Duodenal mucosa (tissue), 2 donors: ENCODE measurements around the gene PDLIM1.
"Not testable (repeated sequence)": the region's sequence is repeated elsewhere in the genome, so short reads cannot be mapped to it uniquely, and the experiment has no call there.

Experiments used
- H3K27ac ChIP-seq: one replicate; pipeline ENCODE4 v1.7.0; 2013; ENCODE audit warnings: low read depth, low read length
- H3K27me3 ChIP-seq, 2 donors: one replicate each; pipeline ENCODE4 v1.7.0; 2013; ENCODE audit warnings: low read length in 2 of 2, control low read depth in 1 of 2; ENCODE audit not compliant: insufficient read depth in 2 of 2, control insufficient read depth in 1 of 2
- H3K36me3 ChIP-seq, 2 donors: one replicate each; pipeline ENCODE4 v1.7.0; 2013; ENCODE audit warnings: low read length in 2 of 2, control low read depth in 1 of 2; ENCODE audit not compliant: insufficient read depth in 2 of 2, control insufficient read depth in 1 of 2
- H3K4me1 ChIP-seq, 2 donors: one replicate each; pipeline ENCODE4 v1.7.0; 2013; ENCODE audit warnings: low read length in 2 of 2, control low read depth in 1 of 2; ENCODE audit not compliant: insufficient read depth in 2 of 2, control insufficient read depth in 1 of 2
- H3K4me3 ChIP-seq, 2 donors: one replicate each; pipeline ENCODE4 v1.7.0; 2013; ENCODE audit warnings: low read length in 2 of 2, low read depth in 1 of 2
- H3K9ac ChIP-seq, 2 donors: one replicate each; pipeline ENCODE4 v1.7.0; 2013; ENCODE audit warnings: low read length in 2 of 2, low read depth in 1 of 2
- H3K9me3 ChIP-seq, 2 donors: one replicate each; pipeline ENCODE4 v1.7.0; 2013; ENCODE audit warnings: low read length in 2 of 2, control low read depth in 1 of 2; ENCODE audit not compliant: control insufficient read depth in 1 of 2

The PDLIM1 gene

DNA sequence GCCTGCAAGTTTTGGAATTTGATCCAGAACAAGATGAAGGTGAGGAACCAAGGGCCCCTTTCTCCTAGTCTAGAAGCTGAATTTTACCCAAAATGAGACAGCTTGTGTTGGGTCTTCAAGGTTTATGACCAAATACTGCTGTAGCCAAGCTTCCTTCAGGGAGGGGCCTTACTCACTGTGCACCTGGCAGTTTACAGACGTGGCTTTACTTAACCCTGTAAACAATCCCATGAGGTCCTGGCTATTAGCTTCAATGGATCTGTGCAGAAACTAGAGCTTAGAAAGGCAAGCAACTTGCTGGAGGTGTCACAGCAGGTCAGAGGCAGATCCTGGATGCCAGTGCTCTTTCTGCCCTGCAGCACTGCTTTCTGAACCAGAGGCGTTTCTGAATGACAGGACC is 46.7 kb downstream of the PDLIM1 start:
- Histone ChIP-seq H3K27me3 (no peaks in the 10 kb centered on the region), H3K27ac (no peak overlapping the region), H3K9ac (no peak overlapping the region), H3K4me3 (no peak overlapping the region), H3K4me1 (peaks cover 0 to 13% of the 10 kb centered on the region in 2 donors), H3K9me3 (no peaks in the 10 kb centered on the region), H3K36me3 (peaks cover 17 to 66% of the 10 kb centered on the region in 2 donors)

DNA sequence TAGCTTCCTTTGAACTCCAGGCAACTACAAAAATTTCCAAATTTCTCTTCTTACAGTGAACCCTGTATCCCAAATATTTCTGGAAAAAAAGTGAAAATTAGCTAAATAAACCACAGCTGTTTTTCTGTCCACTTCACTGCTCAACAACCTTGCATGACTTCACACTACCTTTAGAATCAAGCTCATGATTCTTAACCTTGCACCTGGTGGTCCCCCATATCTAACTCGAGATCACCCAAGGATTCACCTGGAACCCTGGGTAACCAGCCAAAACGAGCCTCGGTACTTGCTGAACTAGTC is 47.5 kb downstream of the PDLIM1 start:
- Histone ChIP-seq H3K4me3 (no peak overlapping the region), H3K36me3 (peaks cover 22 to 65% of the 10 kb centered on the region in 2 donors), H3K27me3 (no peaks in the 10 kb centered on the region), H3K4me1 (peaks cover 0 to 8% of the 10 kb centered on the region in 2 donors), H3K27ac (no peak overlapping the region), H3K9ac (no peak overlapping the region), H3K9me3 (no peaks in the 10 kb centered on the region)

DNA sequence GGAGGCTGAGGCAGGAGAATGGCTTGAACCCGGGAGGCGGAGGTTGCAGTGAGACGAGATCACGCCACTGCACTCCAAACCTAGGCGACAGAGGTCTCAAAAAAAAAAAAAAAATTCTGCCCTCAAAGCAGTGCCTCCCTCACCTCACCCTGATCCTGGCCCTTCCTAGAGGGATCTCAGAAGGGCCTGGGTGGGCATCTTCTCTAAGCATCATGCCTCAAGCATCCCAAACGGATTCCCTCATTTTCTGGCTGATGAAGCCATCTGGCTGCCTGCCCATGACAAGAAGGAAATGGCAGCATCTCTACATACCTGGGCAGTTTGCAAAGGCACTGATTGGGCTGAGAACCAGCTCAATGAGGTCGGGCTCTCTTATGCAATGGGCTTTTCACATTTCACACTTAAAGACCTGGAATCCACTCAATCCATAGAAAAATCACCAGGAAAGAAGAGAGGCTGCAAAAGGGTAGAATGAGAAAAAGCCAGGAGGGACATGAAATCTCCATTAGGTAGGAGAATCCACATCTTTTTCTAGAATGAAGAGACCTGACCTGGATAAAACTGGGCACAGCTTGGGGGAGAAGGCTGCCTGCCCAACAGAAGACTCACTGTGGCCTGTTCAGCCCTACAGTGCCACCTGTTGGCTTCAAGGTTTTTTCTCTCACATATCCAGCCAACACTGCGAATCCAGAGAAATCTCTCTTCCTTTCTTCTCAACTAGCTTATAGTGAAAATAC is 48.1 kb downstream of the PDLIM1 start:
- Histone ChIP-seq H3K27ac (no peak overlapping the region), H3K4me3 (no peak overlapping the region), H3K4me1 (peaks cover 0 to 7% of the 10 kb centered on the region in 2 donors), H3K9me3 (no peaks in the 10 kb centered on the region), H3K36me3 (peaks cover 27 to 70% of the 10 kb centered on the region in 2 donors), H3K9ac (no peak overlapping the region), H3K27me3 (no peaks in the 10 kb centered on the region)

DNA sequence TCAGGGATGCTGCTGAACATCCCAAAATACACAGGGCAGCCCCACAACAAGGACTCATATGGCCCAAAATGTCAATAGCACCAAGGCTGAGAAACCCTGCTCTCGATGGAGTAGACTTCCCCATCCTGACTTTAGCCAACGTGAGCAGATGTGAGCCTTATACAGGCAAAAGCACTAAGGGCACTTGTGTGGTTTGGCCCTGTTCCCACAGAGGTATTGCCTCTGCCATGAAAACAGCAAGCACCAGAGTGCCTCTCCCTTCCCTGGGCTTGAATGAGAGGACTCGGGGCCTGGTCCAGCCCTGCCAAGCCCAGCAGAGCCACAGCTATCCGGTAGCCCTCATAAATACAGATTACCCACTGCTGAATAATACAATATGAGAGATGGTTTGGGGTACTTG is 49.3 kb downstream of the PDLIM1 start:
- Histone ChIP-seq H3K9ac (no peak overlapping the region), H3K27ac (no peak overlapping the region), H3K4me3 (no peak overlapping the region), H3K9me3 (no peaks in the 10 kb centered on the region), H3K27me3 (no peaks in the 10 kb centered on the region), H3K4me1 (peaks cover 2 to 3% of the 10 kb centered on the region in 2 donors), H3K36me3 (peaks cover 28 to 77% of the 10 kb centered on the region in 2 donors)

DNA sequence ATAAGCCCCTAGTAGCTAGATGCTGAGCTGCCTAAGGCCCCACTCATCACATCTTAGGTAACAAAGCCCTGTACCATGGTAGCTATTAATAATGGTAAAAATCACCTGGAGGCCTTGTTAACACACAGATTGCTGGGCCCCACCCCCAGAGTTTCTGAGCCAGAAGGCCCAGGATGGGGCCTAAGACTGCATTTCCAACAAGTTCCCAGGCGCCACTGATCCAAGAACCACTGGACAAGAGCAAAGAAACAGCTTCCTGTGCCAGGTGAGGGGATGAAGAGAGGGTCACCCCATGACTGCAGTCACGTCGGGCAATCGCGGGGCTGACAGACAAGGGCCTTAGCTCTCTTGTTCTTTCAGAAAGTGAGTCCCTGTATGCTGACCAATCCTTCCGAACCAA is 50.0 kb downstream of the PDLIM1 start:
- Histone ChIP-seq H3K9me3 (no peaks in the 10 kb centered on the region), H3K4me3 (no peak overlapping the region), H3K27ac (no peak overlapping the region), H3K27me3 (no peaks in the 10 kb centered on the region), H3K36me3 (peaks cover 27 to 79% of the 10 kb centered on the region in 2 donors), H3K9ac (no peak overlapping the region), H3K4me1 (peaks cover 3 to 5% of the 10 kb centered on the region in 2 donors)

DNA sequence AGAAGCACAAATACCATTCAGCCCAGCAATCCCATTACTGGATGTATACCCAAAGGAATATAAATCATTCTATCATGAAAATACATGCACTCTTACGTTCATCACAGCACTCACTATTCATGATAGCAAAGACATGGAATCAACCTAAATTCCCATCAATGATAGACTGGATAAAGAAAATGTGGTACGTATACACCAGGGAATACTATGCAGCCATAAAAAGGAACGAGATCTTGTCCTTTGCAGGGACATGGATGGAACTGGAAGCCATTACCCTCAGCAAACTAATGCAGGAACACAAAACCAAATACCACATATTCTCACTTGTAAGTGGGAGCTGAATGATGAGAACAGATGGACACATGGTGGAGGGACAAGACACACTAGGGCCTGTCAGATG is 50.7 kb downstream of the PDLIM1 start:
- H3K4me1 ChIP-seq, H3K9ac ChIP-seq, H3K4me3 ChIP-seq, H3K27ac ChIP-seq, H3K9me3 ChIP-seq, H3K27me3 ChIP-seq: not testable (repeated sequence)
- peaks cover 23 to 76% of the 10 kb centered on the region in 2 donors for H3K36me3 ChIP-seq

DNA sequence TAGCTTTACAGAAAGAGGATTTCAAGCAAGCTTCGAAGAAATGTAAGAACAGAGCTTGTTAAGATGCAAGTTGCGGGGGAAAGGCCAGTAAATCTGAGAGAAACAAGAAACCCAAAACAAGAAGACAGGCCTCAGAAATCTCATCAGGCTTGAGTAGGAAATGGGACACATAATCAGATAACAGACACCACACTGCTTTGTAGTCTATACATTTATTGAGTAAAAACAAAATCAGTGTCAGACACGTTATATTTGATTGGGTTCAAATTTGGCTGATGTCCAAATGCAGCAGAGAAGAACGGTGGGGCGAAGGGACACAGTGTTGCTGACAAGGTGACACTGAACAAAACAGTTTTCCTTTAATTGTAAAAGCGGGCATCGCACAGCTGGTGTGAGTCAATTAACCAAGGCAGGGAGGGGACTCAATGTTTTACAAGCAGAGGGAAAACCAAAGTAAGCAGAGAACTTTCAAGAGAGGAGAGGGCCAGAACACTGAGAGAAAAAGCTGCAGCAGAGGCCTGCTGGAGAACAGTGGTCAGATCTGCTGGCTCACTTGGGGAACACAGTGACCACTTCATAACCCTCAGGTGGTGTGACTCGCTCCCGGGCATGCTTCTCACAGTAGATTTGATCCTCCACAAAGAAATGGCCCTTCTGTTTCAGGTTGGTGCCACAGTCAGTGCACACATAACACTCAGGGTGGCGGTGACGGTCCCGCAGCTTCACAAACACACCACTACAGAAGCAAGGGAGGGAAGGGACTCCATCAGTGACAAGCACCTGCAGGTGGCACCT is 53.2 kb downstream of the PDLIM1 start:
- Histone ChIP-seq H3K27ac (no peak overlapping the region), H3K4me3 (no peak overlapping the region), H3K27me3 (no peaks in the 10 kb centered on the region), H3K9me3 (no peaks in the 10 kb centered on the region), H3K4me1 (peaks cover 3 to 5% of the 10 kb centered on the region in 2 donors), H3K36me3 (peaks cover 23 to 78% of the 10 kb centered on the region in 2 donors), H3K9ac (no peak overlapping the region)

DNA sequence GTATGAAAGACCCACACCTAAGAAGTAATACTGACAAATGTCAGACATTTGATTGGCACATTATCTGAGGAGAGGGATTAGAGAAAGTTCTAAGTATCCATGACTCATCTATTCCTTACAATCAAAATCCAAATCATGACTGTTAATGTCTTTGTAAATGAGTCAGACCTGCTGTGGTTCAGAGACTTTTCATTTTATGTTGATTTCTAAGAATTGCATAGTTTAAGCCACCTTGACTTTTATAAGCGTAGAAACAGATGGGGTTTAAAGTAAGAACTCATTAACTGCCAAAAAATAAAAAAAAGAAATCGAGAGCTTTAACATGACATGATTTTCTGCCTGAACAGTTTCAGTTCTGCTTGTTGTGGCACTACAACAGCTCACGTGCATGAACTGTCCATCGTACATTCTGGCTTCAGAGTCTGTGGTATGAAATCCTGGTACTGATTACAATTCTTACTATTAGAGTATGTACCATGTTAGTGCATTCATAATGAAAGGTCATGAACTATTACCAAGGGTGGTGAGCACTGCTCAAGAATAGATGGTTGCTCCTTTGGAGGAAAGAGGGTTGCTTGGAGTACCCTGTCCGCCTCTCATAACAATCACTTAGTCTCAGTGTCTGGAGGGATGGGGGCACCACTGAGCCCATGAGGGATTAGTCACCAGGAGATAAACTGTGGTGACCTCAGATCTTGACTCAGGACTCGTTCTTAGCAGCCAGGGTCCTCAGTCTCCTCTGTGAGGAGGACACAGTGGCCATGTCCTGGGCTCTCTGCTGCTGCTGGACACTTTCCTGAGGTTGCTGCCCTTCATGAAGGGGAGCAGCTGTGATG is 54.5 kb downstream of the PDLIM1 start:
- Histone ChIP-seq H3K27me3 (no peaks in the 10 kb centered on the region), H3K36me3 (peaks cover 21 to 70% of the 10 kb centered on the region in 2 donors), H3K4me3 (no peak overlapping the region), H3K9me3 (no peaks in the 10 kb centered on the region), H3K27ac (no peak overlapping the region), H3K4me1 (peaks cover 3 to 5% of the 10 kb centered on the region in 2 donors), H3K9ac (no peak overlapping the region)

DNA sequence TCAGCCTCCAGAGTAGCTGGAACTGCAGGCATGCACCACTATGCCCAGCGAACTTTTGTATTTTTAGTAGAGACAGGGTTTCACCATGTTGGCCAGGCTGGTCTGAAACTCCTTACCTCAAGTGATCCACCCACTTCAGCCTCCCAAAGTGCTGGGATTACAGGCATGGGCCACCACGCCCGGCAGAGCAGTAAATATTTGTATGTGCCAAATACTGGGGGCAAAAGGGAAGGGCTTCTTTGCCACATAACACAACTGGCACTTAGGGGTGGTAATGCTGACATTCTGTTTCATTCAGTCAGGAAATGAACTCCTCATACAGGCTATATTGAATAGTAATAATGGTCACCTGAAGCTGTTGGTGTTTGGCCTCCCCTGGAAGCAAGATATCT is 55.1 kb downstream of the PDLIM1 start:
- H3K9me3 ChIP-seq = no peaks in the 10 kb centered on the region
- H3K36me3 ChIP-seq = peaks cover 21 to 67% of the 10 kb centered on the region in 2 donors
- H3K4me1 ChIP-seq = peaks cover 3 to 5% of the 10 kb centered on the region in 2 donors
- no peak overlapping the region for H3K9ac ChIP-seq
- no peak overlapping the region for H3K27ac ChIP-seq
- H3K4me3 ChIP-seq = no peak overlapping the region
- no peaks in the 10 kb centered on the region for H3K27me3 ChIP-seq

DNA sequence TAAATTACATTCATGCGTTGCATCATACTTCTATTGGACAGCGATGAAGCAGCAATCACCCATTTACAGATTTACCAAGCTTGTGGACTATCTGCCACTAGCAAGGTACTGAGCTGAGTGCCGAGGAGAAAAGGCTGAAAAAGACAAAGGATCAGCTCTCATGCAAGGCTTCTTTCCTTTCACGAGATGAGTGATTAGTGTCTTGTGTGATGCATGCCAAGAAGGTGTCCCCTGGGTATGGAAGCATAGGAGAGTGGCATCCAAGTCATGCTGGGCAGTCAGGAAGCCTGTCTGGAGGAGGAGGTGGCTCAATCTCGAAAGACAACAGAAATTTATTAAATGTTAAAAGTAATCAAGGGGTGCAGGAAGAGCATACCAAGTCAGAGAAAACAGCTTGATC is 55.9 kb downstream of the PDLIM1 start:
- no peak overlapping the region for H3K9ac ChIP-seq
- H3K27me3 ChIP-seq = no peaks in the 10 kb centered on the region
- H3K4me1 ChIP-seq = peaks cover 3 to 5% of the 10 kb centered on the region in 2 donors
- no peak overlapping the region for H3K4me3 ChIP-seq
- no peaks in the 10 kb centered on the region for H3K9me3 ChIP-seq
- H3K27ac ChIP-seq = no peak overlapping the region
- H3K36me3 ChIP-seq = peaks cover 21 to 61% of the 10 kb centered on the region in 2 donors
